Fibroblast of lung (primary cell): ENCODE measurements around the gene NOP56.

Experiments used
- EZH2 ChIP-seq: IDR thresholded peaks from 2 replicates; pipeline ENCODE4 v1.5.1; 2012; ENCODE audit warnings: low read length, control low read depth, mild to moderate bottlenecking; ENCODE audit errors: missing control alignments
- TF ChIP-seq, protein P1 (sequence below), 2 donors: IDR thresholded peaks in 1 of 2; conservative IDR thresholded peaks in 1 of 2; 1 replicate in 1 of 2; 2 replicates in 1 of 2; pipeline ENCODE4 v1.5.1; 2011 to 2012; ENCODE audit warnings: low read length in 2 of 2, control low read depth in 1 of 2, inconsistent platforms in 1 of 2, low read depth in 1 of 2, mild to moderate bottlenecking in 1 of 2

DNA sequence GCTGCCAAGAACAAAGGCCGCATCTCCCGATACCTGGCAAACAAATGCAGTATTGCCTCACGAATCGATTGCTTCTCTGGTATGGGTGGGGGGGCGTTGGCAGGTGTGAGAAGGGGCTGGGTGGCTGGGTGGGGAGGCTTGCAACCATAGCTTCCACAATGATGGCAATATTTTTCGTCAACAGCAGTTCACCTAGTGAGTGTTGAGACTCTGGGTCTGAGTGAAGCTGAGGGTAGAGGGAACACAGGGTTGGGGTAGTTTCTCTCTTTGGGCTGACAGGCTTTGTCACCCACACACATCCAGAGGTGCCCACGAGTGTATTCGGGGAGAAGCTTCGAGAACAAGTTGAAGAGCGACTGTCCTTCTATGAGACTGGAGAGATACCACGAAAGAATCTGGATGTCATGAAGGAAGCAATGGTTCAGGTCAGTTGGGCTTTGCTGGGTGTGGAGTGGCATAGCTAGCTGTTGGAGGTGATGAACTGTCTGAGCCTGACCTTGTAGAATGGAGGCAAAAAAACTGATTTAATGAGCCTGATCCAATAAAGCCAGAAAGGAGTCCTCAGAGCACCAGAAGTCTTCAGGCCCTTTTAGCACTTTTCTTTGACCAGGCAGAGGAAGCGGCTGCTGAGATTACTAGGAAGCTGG lies 4.2 kb downstream of the NOP56 start:
- TF ChIP-seq, protein P1, sequence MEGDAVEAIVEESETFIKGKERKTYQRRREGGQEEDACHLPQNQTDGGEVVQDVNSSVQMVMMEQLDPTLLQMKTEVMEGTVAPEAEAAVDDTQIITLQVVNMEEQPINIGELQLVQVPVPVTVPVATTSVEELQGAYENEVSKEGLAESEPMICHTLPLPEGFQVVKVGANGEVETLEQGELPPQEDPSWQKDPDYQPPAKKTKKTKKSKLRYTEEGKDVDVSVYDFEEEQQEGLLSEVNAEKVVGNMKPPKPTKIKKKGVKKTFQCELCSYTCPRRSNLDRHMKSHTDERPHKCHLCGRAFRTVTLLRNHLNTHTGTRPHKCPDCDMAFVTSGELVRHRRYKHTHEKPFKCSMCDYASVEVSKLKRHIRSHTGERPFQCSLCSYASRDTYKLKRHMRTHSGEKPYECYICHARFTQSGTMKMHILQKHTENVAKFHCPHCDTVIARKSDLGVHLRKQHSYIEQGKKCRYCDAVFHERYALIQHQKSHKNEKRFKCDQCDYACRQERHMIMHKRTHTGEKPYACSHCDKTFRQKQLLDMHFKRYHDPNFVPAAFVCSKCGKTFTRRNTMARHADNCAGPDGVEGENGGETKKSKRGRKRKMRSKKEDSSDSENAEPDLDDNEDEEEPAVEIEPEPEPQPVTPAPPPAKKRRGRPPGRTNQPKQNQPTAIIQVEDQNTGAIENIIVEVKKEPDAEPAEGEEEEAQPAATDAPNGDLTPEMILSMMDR (conservative IDR thresholded peaks at IDR 0.05 in 1 of 2, IDR thresholded peaks at IDR 0.05 in 1 of 2; ENCODE audit: low read depth in 1 of 2, low read length in 2 of 2), result no peak
- TF ChIP-seq EZH2, result no peak
